Choroid plexus epithelial cell (primary cell): ENCODE measurements around the gene ASB7.

ENCODE experiments used
- DNase-seq: peaks from one replicate; pipeline ENCODE4 v3.0.0-alpha.2; 2010; ENCODE audit warnings: low read depth
- H3K4me3 ChIP-seq: 2 replicates; pipeline ENCODE4 v1.5.1; 2011; ENCODE audit warnings: low read depth, mild to moderate bottlenecking, control low read depth, low read length, moderate library complexity
- TF ChIP-seq, protein P1 (sequence below): conservative IDR thresholded peaks from 2 replicates; pipeline ENCODE4 v1.5.1; 2011; ENCODE audit warnings: low read depth, mild to moderate bottlenecking, control low read depth, inconsistent platforms, low read length, moderate library complexity

The ASB7 gene

DNA sequence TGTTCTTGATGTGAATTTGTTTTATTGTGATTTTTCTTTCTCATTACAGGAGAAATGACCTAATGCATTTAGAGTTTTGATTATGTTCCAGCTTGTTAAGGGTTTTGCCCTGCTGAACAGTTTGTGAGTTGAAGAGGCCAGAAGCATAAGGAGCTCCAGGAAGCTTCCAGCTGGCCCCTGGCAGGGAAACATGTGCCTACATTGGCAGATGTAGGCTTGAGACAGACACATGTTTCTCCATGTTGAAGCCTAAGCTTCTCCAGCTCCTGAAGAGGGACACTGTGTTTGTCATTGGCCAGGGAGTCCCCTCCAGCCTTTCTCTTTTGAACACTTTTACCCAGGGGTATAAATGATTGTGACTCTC lies 88.4 kb downstream of the ASB7 start:
- TF ChIP-seq, protein P1, sequence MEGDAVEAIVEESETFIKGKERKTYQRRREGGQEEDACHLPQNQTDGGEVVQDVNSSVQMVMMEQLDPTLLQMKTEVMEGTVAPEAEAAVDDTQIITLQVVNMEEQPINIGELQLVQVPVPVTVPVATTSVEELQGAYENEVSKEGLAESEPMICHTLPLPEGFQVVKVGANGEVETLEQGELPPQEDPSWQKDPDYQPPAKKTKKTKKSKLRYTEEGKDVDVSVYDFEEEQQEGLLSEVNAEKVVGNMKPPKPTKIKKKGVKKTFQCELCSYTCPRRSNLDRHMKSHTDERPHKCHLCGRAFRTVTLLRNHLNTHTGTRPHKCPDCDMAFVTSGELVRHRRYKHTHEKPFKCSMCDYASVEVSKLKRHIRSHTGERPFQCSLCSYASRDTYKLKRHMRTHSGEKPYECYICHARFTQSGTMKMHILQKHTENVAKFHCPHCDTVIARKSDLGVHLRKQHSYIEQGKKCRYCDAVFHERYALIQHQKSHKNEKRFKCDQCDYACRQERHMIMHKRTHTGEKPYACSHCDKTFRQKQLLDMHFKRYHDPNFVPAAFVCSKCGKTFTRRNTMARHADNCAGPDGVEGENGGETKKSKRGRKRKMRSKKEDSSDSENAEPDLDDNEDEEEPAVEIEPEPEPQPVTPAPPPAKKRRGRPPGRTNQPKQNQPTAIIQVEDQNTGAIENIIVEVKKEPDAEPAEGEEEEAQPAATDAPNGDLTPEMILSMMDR, result no peak
- no peak for DNase-seq
- no peak overlapping the region for H3K4me3 ChIP-seq

DNA sequence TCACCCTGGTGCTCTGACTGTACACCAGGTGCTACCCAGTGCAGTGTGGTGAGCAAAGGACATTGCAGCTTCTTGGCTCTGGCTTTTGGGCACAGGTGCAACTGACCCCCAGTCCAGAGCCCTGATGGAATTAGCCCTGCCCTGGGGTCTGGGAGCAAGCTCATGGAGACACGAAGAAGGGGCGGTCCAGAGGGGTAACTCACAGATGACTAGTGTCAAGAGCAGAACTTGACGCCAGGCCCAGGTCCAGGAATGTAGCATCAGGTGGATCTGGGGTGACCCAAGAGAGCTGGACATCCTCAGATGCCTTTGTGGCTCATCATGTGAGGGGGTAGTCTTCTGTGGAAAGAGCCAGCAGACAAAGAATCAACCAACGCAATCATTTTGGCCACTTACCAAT lies 88.9 kb downstream of the ASB7 start:
- no peak overlapping the region for H3K4me3 ChIP-seq
- no peak for DNase-seq
- TF ChIP-seq, protein P1, result no peak

DNA sequence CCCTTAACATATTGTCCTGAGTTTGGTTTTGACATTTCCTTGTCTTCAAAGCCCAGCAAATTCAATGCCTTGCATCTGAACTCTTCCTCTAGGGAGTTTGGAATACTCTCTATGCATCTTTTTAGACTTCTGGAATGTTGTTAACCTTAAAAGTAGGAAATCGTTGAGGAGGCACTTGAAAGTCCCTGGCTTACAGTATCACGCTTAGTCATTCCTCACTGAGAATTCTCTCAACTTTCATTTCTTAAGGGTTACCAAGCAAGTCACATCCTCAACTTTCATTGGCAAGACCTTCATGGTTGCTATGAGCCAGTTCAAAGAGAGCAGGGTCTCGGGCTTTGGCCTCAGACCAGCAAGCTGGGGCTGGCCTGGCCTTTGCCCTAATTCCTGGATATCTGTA lies 89.9 kb downstream of the ASB7 start:
- H3K4me3 ChIP-seq, result no peak overlapping the region
- peak; percentile 39 for DNase-seq
- TF ChIP-seq, protein P1, result no peak

DNA sequence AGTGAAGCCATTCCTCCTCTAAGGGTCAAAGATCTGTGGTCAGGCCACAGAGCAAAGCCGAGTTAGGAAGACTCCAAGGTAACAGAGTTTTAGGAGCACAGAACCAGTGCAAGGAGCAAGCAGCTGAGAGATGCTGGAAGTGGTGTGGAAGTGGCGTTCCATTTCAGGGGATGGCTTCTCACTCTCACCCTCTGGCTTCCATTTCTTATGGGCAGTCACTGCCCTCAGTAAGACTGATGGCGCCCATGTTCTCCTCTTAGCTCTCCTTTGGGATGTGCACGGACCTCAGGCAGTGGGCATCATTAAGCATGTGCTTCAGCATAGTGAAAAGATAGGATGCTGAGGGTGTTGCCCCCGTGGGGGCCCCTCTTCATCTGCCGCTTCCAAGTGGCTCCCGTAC lies 90.3 kb downstream of the ASB7 start:
- DNase-seq, result no peak
- TF ChIP-seq, protein P1, result no peak
- no peak overlapping the region for H3K4me3 ChIP-seq

DNA sequence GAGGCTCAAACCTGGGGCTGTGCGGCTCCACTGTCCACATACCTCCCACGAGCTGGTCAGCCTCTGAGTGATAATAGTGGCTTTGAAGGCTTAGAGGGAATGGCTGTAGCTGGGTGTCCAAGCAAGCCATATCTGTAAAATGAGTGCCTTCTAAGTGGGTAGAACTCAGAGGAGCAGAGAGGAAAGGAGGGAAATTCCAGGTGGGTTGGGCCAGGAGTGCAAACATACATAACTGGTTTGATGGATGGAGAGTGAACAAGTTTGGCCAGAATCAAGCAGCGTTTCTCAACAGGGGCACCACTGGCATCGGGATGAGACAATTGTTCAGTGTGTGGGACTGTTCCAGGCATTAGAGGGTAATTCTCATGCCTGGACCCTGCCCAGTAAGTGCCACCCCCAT lies 91.1 kb downstream of the ASB7 start:
- H3K4me3 ChIP-seq, result no peak overlapping the region
- no peak for DNase-seq
- TF ChIP-seq, protein P1, result no peak

DNA sequence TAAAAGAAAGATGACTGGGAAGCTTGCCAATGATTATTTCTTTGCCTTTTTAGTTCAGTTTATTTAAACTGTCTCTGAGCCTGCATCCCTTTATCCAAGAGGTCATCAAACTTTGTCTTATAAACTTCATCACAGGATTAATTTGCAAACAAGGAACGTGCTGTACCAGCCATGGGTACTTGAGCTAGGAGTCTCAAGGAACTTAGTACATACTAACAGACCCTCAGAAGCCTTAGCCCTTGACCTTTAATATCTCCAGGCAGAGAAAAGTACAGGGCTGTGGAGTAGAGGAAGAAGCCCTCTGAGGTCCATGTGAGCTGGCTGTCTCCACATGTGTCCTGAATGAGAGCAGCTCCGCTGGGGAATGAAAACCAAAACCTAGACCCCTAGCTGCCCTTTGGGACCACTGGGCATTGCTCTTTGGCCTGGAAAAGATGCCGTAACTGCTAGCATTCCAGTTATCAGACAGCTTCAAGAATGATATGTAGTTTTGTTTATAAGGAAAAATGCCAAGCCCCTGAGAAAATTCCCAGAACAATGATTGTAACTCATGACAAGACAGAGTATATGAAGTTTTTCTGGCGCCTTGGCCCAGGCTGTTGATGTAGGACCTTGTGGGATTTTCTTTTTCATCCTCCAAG lies 92.1 kb downstream of the ASB7 start:
- no peak overlapping the region for H3K4me3 ChIP-seq
- TF ChIP-seq, protein P1, result no peak
- peak; percentile 56 for DNase-seq

DNA sequence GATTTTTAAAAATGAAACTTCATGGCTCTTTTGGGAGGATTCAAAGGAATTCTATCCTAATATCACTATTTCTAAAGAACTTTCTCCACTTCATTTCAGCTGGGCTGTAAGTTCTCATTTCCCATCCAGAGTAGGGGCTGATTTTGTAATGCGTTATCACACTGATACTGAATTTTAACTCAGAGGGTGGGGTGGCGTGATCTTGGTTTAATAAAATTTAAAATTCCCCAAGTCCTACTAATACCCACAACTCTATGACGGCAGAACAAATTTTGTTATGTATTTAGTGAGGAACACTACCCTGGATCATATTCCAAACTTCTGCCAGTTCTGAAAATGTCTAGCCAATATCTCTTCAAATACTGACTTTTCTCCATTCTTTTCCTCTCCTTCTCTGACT lies 92.7 kb downstream of the ASB7 start:
- H3K4me3 ChIP-seq, result no peak overlapping the region
- no peak for DNase-seq
- TF ChIP-seq, protein P1, result no peak
